Stimulated activated CD4-positive, alpha-beta T cell treated with anti-CD3 and anti-CD28 coated beads, Interleukin-2, amount 100 ng/mL, for 48 hours (primary cell): Measurements from ENCODE around the gene C14orf93.
"Not testable (repeated sequence)": the region's sequence is repeated elsewhere in the genome, so short reads cannot be mapped to it uniquely, and the experiment has no call there.

Experiments
- DNase-seq, 2 donors: peaks; one replicate each; pipeline ENCODE4 v3.0.0-alpha.2; 2020

The C14orf93 gene

GRCh38 chr14:22966783-22967269 lies 43.1 kb downstream of the C14orf93 start:
- DNase-seq: no peak

DNA sequence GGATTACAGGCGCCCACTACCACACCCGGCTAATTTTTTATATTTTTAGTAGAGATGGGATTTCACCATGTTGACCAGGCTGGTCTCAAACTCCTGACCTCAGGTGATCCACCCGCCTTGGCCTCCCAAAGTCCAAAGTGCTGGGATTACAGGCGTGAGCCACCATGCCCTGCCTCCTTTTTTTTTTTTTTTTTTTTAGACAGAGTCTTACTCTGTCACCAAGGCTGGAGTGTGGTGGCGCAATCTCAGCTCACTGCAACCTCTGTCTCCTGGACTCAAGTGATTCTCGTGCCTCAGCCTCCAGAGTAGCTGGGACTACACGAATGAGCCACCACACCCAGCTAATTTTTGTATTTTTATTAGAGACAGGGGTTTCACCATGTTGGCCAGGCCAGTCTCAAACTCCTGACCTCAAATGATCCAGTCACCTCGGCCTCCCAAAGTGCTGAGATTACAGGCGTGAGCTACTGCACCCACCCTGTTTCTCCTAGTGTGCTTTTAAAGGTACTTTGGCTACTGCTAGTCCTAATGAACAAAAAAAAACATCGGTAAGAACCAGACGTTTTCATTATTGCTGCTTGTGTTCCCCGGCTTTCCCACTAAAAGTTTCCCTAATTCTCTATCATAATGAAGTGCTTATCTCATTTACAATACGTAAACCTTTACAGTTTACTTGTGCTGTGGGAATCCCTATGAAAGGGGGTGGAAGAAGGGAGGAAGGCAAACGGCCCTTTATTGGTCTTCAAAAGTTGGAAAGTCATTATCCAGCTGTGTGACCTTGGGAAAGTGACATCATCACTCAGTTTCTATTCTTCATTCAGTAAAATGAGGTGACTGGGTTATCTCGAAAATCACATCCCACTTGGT lies 43.8 kb downstream of the C14orf93 start:
- DNase-seq: not testable (repeated sequence)

- DNase-seq: no peak
Measured at GRCh38 chr14:22962061-22962676, 47.8 kb downstream of the C14orf93 start.

DNA sequence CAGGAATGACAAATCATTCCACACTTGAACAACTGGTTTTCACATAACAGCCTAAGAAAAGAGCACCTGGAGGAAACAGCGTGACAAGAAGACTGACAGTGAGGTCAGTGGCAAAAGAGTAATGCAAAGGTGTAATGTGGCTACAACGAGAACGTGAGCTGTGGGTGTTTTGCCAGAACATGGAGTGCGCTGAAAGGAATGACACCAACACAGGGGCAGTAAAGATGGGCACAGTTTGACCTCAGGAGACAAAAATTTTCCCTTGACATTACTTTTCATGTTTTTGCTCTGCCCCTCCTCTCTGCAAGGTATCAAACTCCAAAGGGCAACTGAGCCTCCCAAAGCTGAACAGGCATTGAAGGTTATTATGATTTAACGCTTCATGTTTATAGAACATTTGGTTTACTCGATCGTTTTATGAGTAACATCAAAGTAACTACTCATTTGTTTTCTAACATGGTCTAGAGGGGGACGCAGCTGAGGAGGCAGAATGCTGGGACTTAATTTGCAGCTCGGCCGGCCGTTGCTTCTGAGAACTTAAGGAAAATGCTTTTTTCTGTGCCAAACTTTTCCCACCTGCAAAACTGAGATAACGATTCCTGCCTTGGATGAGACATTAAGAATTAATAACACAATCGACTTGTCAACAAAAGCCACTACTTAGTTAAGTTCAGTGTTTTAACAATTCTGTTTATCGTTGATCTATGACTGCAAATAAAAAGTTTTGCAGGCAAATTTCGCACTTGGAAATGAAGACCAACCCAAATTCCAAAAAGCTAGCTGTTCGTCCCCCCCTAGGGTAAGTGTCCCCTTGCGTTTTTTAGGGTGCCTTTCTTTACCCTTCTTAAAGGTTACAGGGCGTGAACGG lies 54.0 kb downstream of the C14orf93 start:
- no peak for DNase-seq

- no peak for DNase-seq
Measured at GRCh38 chr14:22952418-22952817, 57.5 kb downstream of the C14orf93 start.

GRCh38 chr14:22951795-22952194 lies 58.1 kb downstream of the C14orf93 start:
- not testable (repeated sequence) for DNase-seq

GRCh38 chr14:22945642-22946041 lies 64.3 kb downstream of the C14orf93 start:
- no peak for DNase-seq

GRCh38 chr14:22939684-22940083 lies 70.3 kb downstream of the C14orf93 start:
- no peak for DNase-seq
